Natural killer cell treated with Interleukin-12 subunit alpha and Interleukin-12 subunit beta and Interleukin-15 and Interleukin-18, amount 100 ng/mL, for 72 hours (primary cell): ENCODE results near the gene CRTAC1. TPM values are rescaled to one million over a fixed set of nuclear protein-coding genes. Genes with fewer than 3 reads are reported as not detected.

Source experiments
- ATAC-seq, 2 donors: fragments of 150-1000 bp; cut with Tn5 transposase in 1 of 2; sonication (Bioruptor Pico), chemical (Tn5 transposase) in 1 of 2; 2 replicates each; pipeline ENCODE4 v1.10.0; 2021
- DNase-seq: peaks from one replicate; pipeline ENCODE4 v3.0.0; 2022; ENCODE audit warnings: low spot score
- H3K27ac Mint-ChIP-seq, 2 donors: 1 replicate in 1 of 2; 2 replicates in 1 of 2; pipeline ENCODE4 v1.8.0; 2022; ENCODE audit warnings: mixed read lengths in 2 of 2, mild to moderate bottlenecking in 1 of 2, moderate library complexity in 1 of 2
- H3K27me3 Mint-ChIP-seq, 2 donors: 1 replicate in 1 of 2; 2 replicates in 1 of 2; pipeline ENCODE4 v1.8.0; 2022; ENCODE audit warnings: mixed read lengths in 2 of 2
- H3K36me3 Mint-ChIP-seq: one replicate; pipeline ENCODE4 v1.8.0; 2022; ENCODE audit warnings: mixed read lengths
- H3K4me1 Mint-ChIP-seq, 2 donors: 1 replicate in 1 of 2; 2 replicates in 1 of 2; pipeline ENCODE4 v1.8.0; 2022; ENCODE audit warnings: low read depth in 2 of 2, mixed read lengths in 2 of 2, mild to moderate bottlenecking in 1 of 2
- H3K4me3 Mint-ChIP-seq: one replicate; pipeline ENCODE4 v1.8.0; 2022; ENCODE audit warnings: mixed read lengths
- H3K9me3 Mint-ChIP-seq: 2 replicates; pipeline ENCODE4 v1.8.0; 2022; ENCODE audit warnings: mixed read lengths
- total RNA-seq, 2 donors: library from RNA; stranded (reverse); gene quantifications; one replicate each; pipeline ENCODE4 v1.2.3, GENCODE V29; 2022

CRTAC1 gene
- total RNA-seq, 2 donors from 2014 or later: not detected

- Mint-ChIP-seq H3K9me3 (no peaks in the 10 kb centered on the region), H3K27ac (no peak overlapping the region), H3K4me1 (no peaks in the 10 kb centered on the region), H3K36me3 (no peaks in the 10 kb centered on the region), H3K4me3 (no peak overlapping the region), H3K27me3 (peaks cover 38 to 43% of the 10 kb centered on the region in 2 donors)
- ATAC-seq (no peak), DNase-seq (no peak)
Measured at GRCh38 chr10:98016772-98017475, 13.5 kb downstream of the CRTAC1 start.

GRCh38 chr10:98013776-98014175, 16.6 kb downstream of the CRTAC1 start:
- DNase-seq (no peak), ATAC-seq (no peak)
- Mint-ChIP-seq H3K27ac (no peak overlapping the region), H3K27me3 (peaks cover 37 to 49% of the 10 kb centered on the region in 2 donors), H3K4me3 (no peak overlapping the region), H3K9me3 (no peaks in the 10 kb centered on the region), H3K4me1 (no peaks in the 10 kb centered on the region), H3K36me3 (no peaks in the 10 kb centered on the region)

DNA sequence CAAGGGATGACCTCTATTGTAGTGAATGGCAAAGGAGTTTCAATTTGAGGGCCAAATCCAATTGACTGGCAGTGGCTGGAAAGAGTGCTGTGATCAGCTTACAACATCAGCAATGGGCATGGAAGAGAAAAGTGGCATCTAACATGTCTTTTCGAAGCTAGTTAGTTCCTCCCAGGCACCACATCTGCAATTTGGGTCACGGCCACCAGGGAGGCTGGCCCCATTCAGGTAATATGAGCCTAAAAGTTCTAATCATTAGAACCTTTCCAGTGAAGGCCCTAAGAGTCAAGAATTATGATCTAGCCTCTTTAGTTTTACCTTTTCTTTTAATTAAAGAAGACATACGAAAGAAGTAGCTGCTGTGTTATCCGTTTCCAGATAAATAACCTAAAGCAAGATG, 17.3 kb downstream of the CRTAC1 start:
- H3K27ac Mint-ChIP-seq: no peak overlapping the region
- peaks cover 38 to 55% of the 10 kb centered on the region in 2 donors for H3K27me3 Mint-ChIP-seq
- H3K4me1 Mint-ChIP-seq: no peaks in the 10 kb centered on the region
- DNase-seq: no peak
- ATAC-seq: no peak
- no peaks in the 10 kb centered on the region for H3K36me3 Mint-ChIP-seq
- H3K9me3 Mint-ChIP-seq: no peaks in the 10 kb centered on the region
- no peak overlapping the region for H3K4me3 Mint-ChIP-seq

- Mint-ChIP-seq H3K9me3 (no peaks in the 10 kb centered on the region), H3K4me3 (no peak overlapping the region), H3K27me3 (peaks cover 39 to 55% of the 10 kb centered on the region in 2 donors), H3K36me3 (no peaks in the 10 kb centered on the region), H3K4me1 (no peaks in the 10 kb centered on the region), H3K27ac (no peak overlapping the region)
- DNase-seq (no peak), ATAC-seq (no peak)
Measured at GRCh38 chr10:98012644-98013043, 17.8 kb downstream of the CRTAC1 start.

DNA sequence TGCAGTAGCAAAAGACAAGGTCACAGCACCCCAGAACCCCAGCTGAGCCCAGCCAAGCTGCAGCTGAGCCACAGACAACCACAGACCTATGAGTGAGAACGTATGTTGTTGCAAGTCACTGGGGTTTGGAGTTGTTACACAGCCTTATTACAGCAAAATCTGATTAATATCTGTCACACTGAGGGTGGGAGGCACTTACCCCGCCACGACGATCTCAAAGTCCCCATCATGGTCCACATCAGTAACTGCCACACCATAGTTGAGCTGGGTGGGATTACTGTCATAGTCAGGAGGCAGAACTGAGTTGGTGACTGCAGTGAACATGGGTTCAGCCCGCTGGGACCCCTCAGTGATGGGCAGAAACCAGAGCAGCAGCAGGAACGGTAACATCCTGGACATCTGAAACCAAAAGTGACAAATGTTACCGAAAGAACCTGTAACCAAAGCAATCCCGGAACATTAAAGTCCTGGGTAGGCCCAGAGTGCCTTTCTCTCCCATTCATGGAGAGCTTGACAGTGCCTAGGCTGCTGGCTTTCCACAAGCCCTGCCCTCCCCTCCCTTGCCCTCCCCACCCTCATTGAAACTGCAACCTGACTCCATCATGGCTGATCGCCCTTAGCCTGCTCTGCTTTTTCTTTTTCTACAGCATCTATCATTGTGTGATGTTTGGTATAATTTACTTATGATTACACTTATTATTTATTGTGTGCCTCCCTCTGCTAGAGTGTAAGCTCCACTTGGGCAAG, 19.3 kb downstream of the CRTAC1 start:
- DNase-seq: no peak
- ATAC-seq: no peak
- H3K36me3 Mint-ChIP-seq: no peaks in the 10 kb centered on the region
- no peaks in the 10 kb centered on the region for H3K9me3 Mint-ChIP-seq
- H3K4me1 Mint-ChIP-seq: peaks cover 3 to 4% of the 10 kb centered on the region in 2 donors
- no peak overlapping the region for H3K4me3 Mint-ChIP-seq
- H3K27ac Mint-ChIP-seq: no peak overlapping the region
- H3K27me3 Mint-ChIP-seq: peaks cover 37 to 51% of the 10 kb centered on the region in 2 donors

DNA sequence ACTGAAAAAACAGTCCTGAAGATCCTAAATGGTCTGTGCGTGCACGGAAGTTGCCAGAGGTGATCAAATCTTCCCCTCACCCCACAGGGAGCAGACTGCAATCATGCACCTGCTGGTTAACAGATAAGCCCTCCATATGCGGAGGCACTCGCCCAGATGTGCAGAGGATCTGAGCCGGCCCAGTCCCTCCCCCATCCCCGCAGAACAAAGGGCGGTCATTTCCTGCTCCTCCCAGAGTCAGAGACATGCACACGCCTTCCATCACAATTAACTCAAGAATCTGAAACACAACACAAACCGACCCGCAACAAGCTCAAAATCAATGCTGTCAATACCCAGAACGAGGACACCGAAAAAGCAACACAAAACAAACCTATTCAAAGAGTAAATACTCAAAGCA, 24.2 kb downstream of the CRTAC1 start:
- ATAC-seq (no peak), DNase-seq (no peak)
- no peaks in the 10 kb centered on the region for H3K9me3 Mint-ChIP-seq
- peaks cover 3 to 4% of the 10 kb centered on the region in 2 donors for H3K4me1 Mint-ChIP-seq
- H3K4me3 Mint-ChIP-seq: no peak overlapping the region
- no peaks in the 10 kb centered on the region for H3K36me3 Mint-ChIP-seq
- H3K27me3 Mint-ChIP-seq: peaks cover 18 to 25% of the 10 kb centered on the region in 2 donors
- no peak overlapping the region for H3K27ac Mint-ChIP-seq

GRCh38 chr10:98001736-98002135, 28.7 kb downstream of the CRTAC1 start:
- ATAC-seq (no peak), DNase-seq (no peak)
- H3K9me3 Mint-ChIP-seq: no peaks in the 10 kb centered on the region
- no peak overlapping the region for H3K27ac Mint-ChIP-seq
- peaks cover 7 to 9% of the 10 kb centered on the region in 2 donors for H3K27me3 Mint-ChIP-seq
- H3K4me3 Mint-ChIP-seq: no peak overlapping the region
- H3K36me3 Mint-ChIP-seq: no peaks in the 10 kb centered on the region
- peaks cover 3 to 4% of the 10 kb centered on the region in 2 donors for H3K4me1 Mint-ChIP-seq

GRCh38 chr10:98000346-98000745, 30.1 kb downstream of the CRTAC1 start:
- Mint-ChIP-seq H3K27me3 (peaks cover 0 to 5% of the 10 kb centered on the region in 2 donors), H3K36me3 (no peaks in the 10 kb centered on the region), H3K4me1 (no peaks in the 10 kb centered on the region), H3K4me3 (no peak overlapping the region), H3K27ac (no peak overlapping the region), H3K9me3 (no peaks in the 10 kb centered on the region)
- DNase-seq (no peak), ATAC-seq (peak; percentile 33 to 61)

DNA sequence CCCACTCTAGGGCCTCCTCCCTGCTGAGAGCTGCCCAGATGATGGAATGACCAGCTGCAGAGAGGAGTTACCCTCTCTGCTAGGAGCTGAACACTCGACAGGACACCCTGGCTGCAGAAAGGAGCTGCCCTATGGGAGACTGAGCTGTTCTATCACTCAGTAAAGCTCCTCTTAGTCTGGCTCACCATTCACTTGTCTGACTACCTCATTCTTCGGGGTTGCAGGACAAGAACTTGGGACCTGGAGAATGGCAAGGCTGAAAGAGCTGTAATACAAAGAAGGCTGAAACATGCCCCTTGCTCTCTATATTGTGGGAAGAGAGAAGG, 30.5 kb downstream of the CRTAC1 start:
- H3K4me3 Mint-ChIP-seq: no peak overlapping the region
- peak in 1 of 2 donors; percentile 55 for ATAC-seq
- no peaks in the 10 kb centered on the region for H3K4me1 Mint-ChIP-seq
- H3K9me3 Mint-ChIP-seq: no peaks in the 10 kb centered on the region
- H3K36me3 Mint-ChIP-seq: no peaks in the 10 kb centered on the region
- peaks cover 0 to 5% of the 10 kb centered on the region in 2 donors for H3K27me3 Mint-ChIP-seq
- no peak for DNase-seq
- H3K27ac Mint-ChIP-seq: no peak overlapping the region

DNA sequence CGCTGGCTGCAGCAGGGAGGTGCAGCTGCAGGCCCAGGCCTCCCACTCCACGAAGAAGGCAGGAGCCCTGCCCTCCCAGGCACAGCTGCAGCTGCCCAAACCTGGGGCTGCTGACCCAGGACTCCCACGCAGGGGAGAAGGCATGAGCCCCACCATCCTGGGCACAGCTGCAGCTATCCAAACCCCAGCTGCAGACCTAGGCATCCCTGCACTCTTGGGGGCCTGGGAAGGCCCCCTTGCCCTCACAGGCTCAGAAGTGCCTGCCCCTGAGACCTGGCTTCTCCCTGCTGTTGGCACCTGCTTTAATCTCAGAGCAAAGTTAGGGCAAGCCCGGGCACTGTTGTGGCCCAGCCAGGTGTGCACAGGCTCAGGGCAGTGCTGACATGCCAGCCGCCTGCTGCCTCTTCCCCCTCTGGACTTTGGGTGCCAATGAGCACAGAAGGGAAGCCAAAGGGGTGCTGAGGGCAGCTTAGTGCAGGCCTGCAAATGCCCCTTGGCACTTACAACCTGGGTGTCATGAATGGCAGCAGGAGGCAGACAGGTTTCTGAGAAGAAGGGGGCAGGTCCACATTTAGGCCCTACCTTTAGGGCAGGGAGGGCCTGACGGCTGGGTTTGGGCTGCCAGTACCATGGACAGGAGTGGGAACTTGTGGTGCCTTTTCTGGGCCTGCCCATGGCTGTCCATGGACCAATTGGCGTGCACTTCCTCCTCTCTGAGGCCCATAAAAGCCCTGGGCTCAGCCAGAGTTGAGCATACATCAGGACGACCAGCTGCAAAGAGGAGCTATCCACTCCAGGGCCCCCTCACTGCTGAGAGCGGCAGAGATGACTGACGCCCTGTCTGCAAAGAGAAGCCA, 31.1 kb downstream of the CRTAC1 start:
- Mint-ChIP-seq H3K4me1 (no peaks in the 10 kb centered on the region), H3K27ac (no peak overlapping the region)

DNA sequence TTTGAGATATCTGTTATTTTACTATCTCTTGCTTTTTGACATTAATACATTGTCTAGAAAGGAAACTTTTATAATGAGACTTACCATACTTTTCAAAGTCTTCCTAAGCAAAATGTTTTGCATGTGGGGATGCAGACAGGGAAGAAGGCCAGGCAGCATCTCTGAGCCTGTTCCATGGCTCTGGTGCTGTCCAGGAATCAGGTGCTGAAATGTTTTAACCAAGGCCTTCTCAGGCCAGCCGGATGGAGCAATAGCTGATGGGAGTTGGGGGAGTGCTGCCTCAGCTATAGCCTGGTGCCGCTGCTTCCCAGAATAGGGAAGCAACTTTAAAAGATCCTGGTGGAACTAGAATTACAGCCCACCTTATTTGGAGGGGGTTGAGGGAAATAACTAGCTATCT, 38.5 kb downstream of the CRTAC1 start:
- ATAC-seq: no peak
- no peak overlapping the region for H3K27ac Mint-ChIP-seq
- H3K4me1 Mint-ChIP-seq: no peaks in the 10 kb centered on the region
- no peaks in the 10 kb centered on the region for H3K9me3 Mint-ChIP-seq
- no peak overlapping the region for H3K4me3 Mint-ChIP-seq
- peaks cover 17 to 38% of the 10 kb centered on the region in 2 donors for H3K27me3 Mint-ChIP-seq
- no peaks in the 10 kb centered on the region for H3K36me3 Mint-ChIP-seq
- no peak for DNase-seq

More for the DNA sequence above, 31.1 kb downstream of the CRTAC1 start:
- Mint-ChIP-seq H3K4me3 (no peak overlapping the region), H3K36me3 (no peaks in the 10 kb centered on the region), H3K9me3 (no peaks in the 10 kb centered on the region), H3K27me3 (peaks cover 0 to 3% of the 10 kb centered on the region in 2 donors)
- ATAC-seq (peak; percentile 38 to 43), DNase-seq (no peak)

DNA sequence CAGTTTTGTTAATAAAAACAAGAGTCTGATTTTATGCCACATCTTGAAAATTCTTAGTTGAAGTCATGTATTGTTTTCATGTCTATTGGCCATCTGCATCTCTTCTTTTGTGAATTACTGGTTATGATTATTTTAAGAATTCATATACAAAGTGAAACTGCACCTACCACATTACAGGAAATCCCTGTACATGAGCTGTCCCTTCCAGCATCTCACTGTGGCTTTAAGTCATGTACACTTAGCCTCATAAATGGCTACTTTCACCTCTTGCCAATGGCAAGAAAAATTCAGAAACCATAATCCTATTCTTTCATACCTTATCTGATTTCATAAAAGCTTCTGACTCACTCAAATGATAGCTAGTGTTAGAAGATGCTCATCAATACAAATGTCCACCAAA, 48.6 kb downstream of the CRTAC1 start:
- Mint-ChIP-seq H3K27ac (no peak overlapping the region), H3K4me1 (peaks cover 7 to 9% of the 10 kb centered on the region in 2 donors), H3K9me3 (no peaks in the 10 kb centered on the region), H3K36me3 (no peaks in the 10 kb centered on the region), H3K4me3 (peak overlapping the region; percentile 32), H3K27me3 (peaks cover 45 to 49% of the 10 kb centered on the region in 2 donors)
- DNase-seq (no peak), ATAC-seq (peak in 1 of 2 donors; percentile 61)

DNA sequence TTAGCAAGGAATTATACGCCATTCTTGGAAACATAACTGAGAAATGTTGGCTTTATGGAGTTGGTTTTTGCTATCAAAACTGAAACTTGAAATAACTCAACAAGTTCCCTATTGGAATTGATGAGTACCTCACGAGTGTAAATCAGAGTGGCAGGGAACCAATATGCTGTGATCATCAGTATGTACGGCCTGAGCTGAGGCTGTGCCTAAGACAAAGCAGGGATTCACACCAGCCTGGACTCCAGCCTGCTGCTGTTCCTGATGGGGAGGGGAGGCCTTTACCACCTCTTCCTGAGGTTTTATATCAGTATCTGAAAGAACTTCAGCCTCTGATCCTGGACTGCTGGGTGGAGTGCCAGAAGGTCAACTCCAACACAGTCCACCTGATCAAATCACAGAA, 52.7 kb downstream of the CRTAC1 start:
- Mint-ChIP-seq H3K4me1 (peaks cover 7 to 9% of the 10 kb centered on the region in 2 donors), H3K27me3 (peaks cover 49 to 58% of the 10 kb centered on the region in 2 donors), H3K27ac (no peak overlapping the region), H3K36me3 (no peaks in the 10 kb centered on the region), H3K9me3 (no peaks in the 10 kb centered on the region), H3K4me3 (no peak overlapping the region)
- ATAC-seq (no peak), DNase-seq (no peak)

- Mint-ChIP-seq H3K27ac (no peak overlapping the region), H3K4me1 (no peaks in the 10 kb centered on the region), H3K9me3 (no peaks in the 10 kb centered on the region), H3K4me3 (no peak overlapping the region), H3K36me3 (no peaks in the 10 kb centered on the region), H3K27me3 (peaks cover 46 to 52% of the 10 kb centered on the region in 2 donors)
- DNase-seq (no peak), ATAC-seq (peak in 1 of 2 donors; percentile 24)
Measured at GRCh38 chr10:97975598-97975997, 54.8 kb downstream of the CRTAC1 start.
